Endothelial cell (in vitro differentiated cells): ENCODE measurements around the gene VRK2. TPM values are rescaled to one million over a fixed set of nuclear protein-coding genes. Genes with fewer than 3 reads are reported as not detected.
"Not testable (repeated sequence)": the region's sequence is repeated elsewhere in the genome, so short reads cannot be mapped to it uniquely, and the experiment has no call there.

ENCODE experiments used
- DNase-seq: peaks from one replicate; pipeline ENCODE4 v3.0.0; 2021; ENCODE audit warnings: low spot score
- H3K27ac Mint-ChIP-seq: one replicate; pipeline ENCODE4 v1.8.0; 2021; ENCODE audit warnings: mixed read lengths, inconsistent platforms; ENCODE audit not compliant: unreplicated experiment
- H3K27me3 Mint-ChIP-seq: one replicate; pipeline ENCODE4 v1.8.0; 2021; ENCODE audit warnings: mild to moderate bottlenecking, moderate library complexity, mixed read lengths, inconsistent platforms; ENCODE audit not compliant: unreplicated experiment
- H3K36me3 Mint-ChIP-seq: one replicate; pipeline ENCODE4 v1.8.0; 2021; ENCODE audit warnings: mild to moderate bottlenecking, low read depth, mixed read lengths, inconsistent platforms; ENCODE audit not compliant: unreplicated experiment
- H3K4me1 Mint-ChIP-seq: one replicate; pipeline ENCODE4 v1.8.0; 2021; ENCODE audit warnings: mild to moderate bottlenecking, mixed read lengths, inconsistent platforms; ENCODE audit not compliant: unreplicated experiment
- H3K4me3 Mint-ChIP-seq: one replicate; pipeline ENCODE4 v1.8.0; 2021; ENCODE audit warnings: mild to moderate bottlenecking, mixed read lengths, inconsistent platforms; ENCODE audit not compliant: unreplicated experiment
- H3K9me3 Mint-ChIP-seq: one replicate; pipeline ENCODE4 v1.8.0; 2021; ENCODE audit warnings: mixed read lengths, inconsistent platforms; ENCODE audit not compliant: unreplicated experiment
- CTCF ChIP-seq: fragments of 200-600 bp; sonication (generic); IDR thresholded peaks from one replicate; pipeline ENCODE4 v1.5.0; 2021; ENCODE audit warnings: antibody characterized with exemption; ENCODE audit not compliant: unreplicated experiment
- total RNA-seq: library from RNA; stranded (reverse); fragmentation: NEBNext Ultra II Directional; extraction: Animal tissue kit (Norgen Biotek cat#: 25700); gene quantifications from one replicate; pipeline ENCODE4 v1.2.1, GENCODE V29; 2021; ENCODE audit not compliant: unreplicated experiment

The VRK2 gene
- total RNA-seq, 1 donor from 2014 or later = 18.3 TPM

DNA sequence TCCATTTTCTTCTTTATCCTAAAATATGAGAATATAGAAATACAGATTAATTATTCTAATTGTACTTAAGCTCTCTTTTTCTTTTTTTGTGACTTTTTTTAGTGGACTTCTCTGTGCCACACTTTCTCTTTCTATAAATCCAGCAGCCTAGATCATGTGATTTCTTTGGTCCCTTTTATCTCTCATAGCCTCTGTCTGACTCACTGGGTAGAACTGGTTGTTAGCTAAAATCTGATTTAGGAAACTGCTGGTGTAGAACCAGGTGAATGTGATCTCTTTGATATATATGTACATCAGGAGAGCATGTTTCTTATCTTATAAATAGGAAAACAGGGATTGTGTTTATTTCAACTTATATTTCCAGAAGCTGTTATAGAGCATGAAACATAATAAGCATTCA lies 54.9 kb downstream of the VRK2 start:
- Mint-ChIP-seq H3K36me3 (no peaks in the 10 kb centered on the region), H3K27ac (no peak overlapping the region), H3K4me3 (no peak overlapping the region), H3K4me1 (no peaks in the 10 kb centered on the region), H3K9me3 (no peaks in the 10 kb centered on the region), H3K27me3 (no peaks in the 10 kb centered on the region)
- no peak for TF ChIP-seq CTCF
- DNase-seq = no peak

GRCh38 chr2:58106896-58107295 lies 60.3 kb downstream of the VRK2 start:
- TF ChIP-seq CTCF = no peak
- H3K36me3 Mint-ChIP-seq = no peaks in the 10 kb centered on the region

DNA sequence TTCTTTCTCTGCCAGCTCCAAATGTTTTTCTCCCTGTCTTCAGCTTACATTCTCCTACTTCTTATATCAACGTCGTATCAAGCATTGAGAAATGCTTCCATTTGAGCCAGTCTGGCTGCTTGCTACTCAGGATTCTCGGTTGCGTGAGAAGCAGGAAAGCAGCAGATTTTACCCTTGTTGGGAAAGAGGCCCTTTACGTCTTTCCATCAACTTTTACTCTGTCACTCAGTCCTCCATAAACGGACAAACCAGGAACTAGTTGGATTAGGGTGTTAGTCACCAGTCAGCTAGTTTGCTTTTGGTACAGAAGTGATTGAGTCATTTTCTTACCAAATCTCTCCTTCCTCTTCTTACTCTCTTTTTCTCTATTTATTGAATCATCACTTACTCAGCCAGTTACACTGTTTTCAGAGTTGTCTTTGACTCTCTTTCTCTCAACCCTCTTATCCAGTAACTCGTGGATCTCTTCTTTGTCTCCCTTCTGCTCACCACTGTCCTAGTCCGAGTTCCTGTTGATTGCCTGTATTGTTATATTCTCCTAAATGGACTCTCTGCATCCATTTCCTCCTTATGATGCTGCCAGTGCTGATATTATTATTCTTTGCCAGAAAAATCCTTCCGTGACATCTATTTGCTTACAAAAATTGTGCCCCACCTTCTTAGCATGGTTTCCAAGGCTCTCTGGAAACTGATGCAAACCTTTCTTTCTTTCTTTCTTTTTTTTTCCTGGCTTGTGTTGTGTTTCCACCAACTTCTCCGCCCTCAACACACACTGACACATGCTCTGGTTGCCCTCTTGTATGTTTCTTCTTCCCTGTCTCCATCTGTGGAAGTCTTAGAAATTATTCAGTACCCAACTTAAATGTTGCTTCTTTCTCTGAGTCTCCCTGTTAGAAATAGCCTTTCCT lies 61.5 kb downstream of the VRK2 start:
- no peaks in the 10 kb centered on the region for H3K9me3 Mint-ChIP-seq
- no peak overlapping the region for H3K4me3 Mint-ChIP-seq
- no peaks in the 10 kb centered on the region for H3K27me3 Mint-ChIP-seq
- peak overlapping the region; percentile 3 for H3K27ac Mint-ChIP-seq
- no peak for DNase-seq
- H3K36me3 Mint-ChIP-seq = no peaks in the 10 kb centered on the region
- TF ChIP-seq CTCF = no peak
- H3K4me1 Mint-ChIP-seq = peaks cover 12% of the 10 kb centered on the region

More at GRCh38 chr2:58106896-58107295, 60.3 kb downstream of the VRK2 start:
- no peak for DNase-seq
- Mint-ChIP-seq H3K27ac (no peak overlapping the region), H3K9me3 (no peaks in the 10 kb centered on the region), H3K27me3 (no peaks in the 10 kb centered on the region), H3K4me3 (no peak overlapping the region), H3K4me1 (peaks cover 12% of the 10 kb centered on the region)

- TF ChIP-seq CTCF = no peak
- no peak overlapping the region for H3K27ac Mint-ChIP-seq
- H3K9me3 Mint-ChIP-seq = no peaks in the 10 kb centered on the region
- H3K4me1 Mint-ChIP-seq = peaks cover 12% of the 10 kb centered on the region
- no peak for DNase-seq
- H3K4me3 Mint-ChIP-seq = no peak overlapping the region
- H3K27me3 Mint-ChIP-seq = no peaks in the 10 kb centered on the region
- no peaks in the 10 kb centered on the region for H3K36me3 Mint-ChIP-seq
These were observed 62.9 kb downstream of the VRK2 start for GRCh38 chr2:58109481-58109880.

DNA sequence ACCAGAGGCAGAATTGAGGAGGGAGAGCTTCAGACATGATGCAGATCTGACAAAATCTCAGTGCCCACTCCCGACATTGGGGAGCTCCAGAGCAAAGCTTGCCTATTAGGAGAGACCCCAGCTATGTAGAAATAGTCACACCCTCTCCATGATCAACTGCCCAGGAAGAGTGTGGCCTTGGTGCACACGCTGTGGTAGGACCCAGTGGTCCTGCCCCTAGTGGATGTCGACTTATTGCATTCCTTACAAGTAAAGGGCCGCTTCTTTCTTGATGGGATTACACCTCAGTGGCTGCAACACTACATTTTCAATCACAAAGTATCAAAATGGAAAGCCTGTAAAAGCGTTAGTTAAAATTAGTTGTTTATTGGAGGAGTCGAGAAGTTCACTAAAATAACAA lies 64.2 kb downstream of the VRK2 start:
- peak; percentile 41 for TF ChIP-seq CTCF
- Mint-ChIP-seq H3K9me3 (no peaks in the 10 kb centered on the region), H3K36me3 (peaks cover 7% of the 10 kb centered on the region), H3K27me3 (no peaks in the 10 kb centered on the region), H3K4me3 (no peak overlapping the region), H3K27ac (no peak overlapping the region), H3K4me1 (peaks cover 12% of the 10 kb centered on the region)
- no peak for DNase-seq

GRCh38 chr2:58113563-58113962 lies 67.0 kb downstream of the VRK2 start:
- not testable (repeated sequence) for H3K9me3 Mint-ChIP-seq, H3K4me3 Mint-ChIP-seq, H3K27me3 Mint-ChIP-seq, DNase-seq, H3K4me1 Mint-ChIP-seq, H3K27ac Mint-ChIP-seq
- peaks cover 17% of the 10 kb centered on the region for H3K36me3 Mint-ChIP-seq
